Liver (tissue), 3 donors: ENCODE results near the gene GNB4.

ENCODE experiments used
- GABPA ChIP-seq, 2 donors: IDR thresholded peaks in 1 of 2; conservative IDR thresholded peaks in 1 of 2; 2 replicates each; pipeline ENCODE4 v1.6.1; 2016; ENCODE audit warnings: antibody characterized with exemption in 2 of 2, mild to moderate bottlenecking in 1 of 2, moderate library complexity in 1 of 2
- HNF4A ChIP-seq, 2 donors: conservative IDR thresholded peaks; 2 replicates each; pipeline ENCODE4 v1.6.1; 2016; ENCODE audit warnings: antibody characterized with exemption in 2 of 2, mild to moderate bottlenecking in 2 of 2
- HNF4G ChIP-seq: IDR thresholded peaks from 2 replicates; pipeline ENCODE4 v1.6.1; 2016; ENCODE audit warnings: antibody characterized with exemption
- JUND ChIP-seq, 2 donors: IDR thresholded peaks; 2 replicates each; pipeline ENCODE4 v1.6.1; 2016; ENCODE audit warnings: antibody characterized with exemption in 2 of 2
- NR2F2 ChIP-seq: IDR thresholded peaks from 2 replicates; pipeline ENCODE4 v1.6.1; 2016; ENCODE audit warnings: antibody characterized with exemption
- RAD21 ChIP-seq, 2 donors: IDR thresholded peaks; 2 replicates each; pipeline ENCODE4 v1.6.1; 2016; ENCODE audit warnings: antibody characterized with exemption in 2 of 2, mild to moderate bottlenecking in 2 of 2
- SP1 ChIP-seq: IDR thresholded peaks from 2 replicates; pipeline ENCODE4 v1.6.1; 2018; ENCODE audit warnings: antibody characterized with exemption, mild to moderate bottlenecking
- TAF1 ChIP-seq: conservative IDR thresholded peaks from 2 replicates; pipeline ENCODE4 v1.6.1; 2016; ENCODE audit warnings: antibody characterized with exemption, mild to moderate bottlenecking
- YY1 ChIP-seq: IDR thresholded peaks from 2 replicates; pipeline ENCODE4 v1.6.1; 2016; ENCODE audit warnings: antibody characterized with exemption, mild to moderate bottlenecking
- TF ChIP-seq, protein P1 (sequence below): IDR thresholded peaks from 2 replicates; pipeline ENCODE4 v1.6.1; 2016; ENCODE audit warnings: antibody characterized with exemption
- TF ChIP-seq, protein P2 (sequence below): IDR thresholded peaks from 2 replicates; pipeline ENCODE4 v1.6.1; 2016; ENCODE audit warnings: antibody characterized with exemption, mild to moderate bottlenecking
- TF ChIP-seq, protein P3 (sequence below): fragments of 150-350 bp; IDR thresholded peaks from 2 replicates; pipeline ENCODE4 v1.5.1; 2017; ENCODE audit warnings: improper control_type of control experiment, low read depth, low read length; ENCODE audit not compliant: missing input control
- TF ChIP-seq, protein P4 (sequence below): IDR thresholded peaks from 2 replicates; pipeline ENCODE4 v1.6.1; 2016; ENCODE audit warnings: antibody characterized with exemption
- TF ChIP-seq, protein P5 (sequence below): IDR thresholded peaks from 2 replicates; pipeline ENCODE4 v1.6.1; 2016; ENCODE audit warnings: antibody characterized with exemption
- donor health status: healthy.
- donor health status: healthy.

DNA sequence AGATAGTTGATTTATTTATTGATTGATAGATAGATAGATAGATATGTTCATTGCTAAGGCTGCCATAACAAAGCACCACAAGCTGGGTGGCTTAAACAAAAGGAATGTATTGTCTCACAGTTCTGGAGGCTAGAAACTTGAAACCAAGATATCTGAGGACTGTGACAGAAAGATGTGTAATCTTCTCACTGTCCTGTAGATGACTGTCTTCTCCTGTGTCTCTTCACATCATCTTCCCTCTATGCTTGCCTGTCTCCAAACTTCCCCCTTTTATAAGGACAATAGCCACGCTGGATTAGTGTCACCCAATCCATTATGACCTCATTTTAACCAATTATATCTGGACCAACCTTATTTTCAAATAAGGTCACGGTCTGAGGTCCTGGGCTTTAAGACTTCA is 40.9 kb downstream of the GNB4 start:
- TF ChIP-seq, protein P1, sequence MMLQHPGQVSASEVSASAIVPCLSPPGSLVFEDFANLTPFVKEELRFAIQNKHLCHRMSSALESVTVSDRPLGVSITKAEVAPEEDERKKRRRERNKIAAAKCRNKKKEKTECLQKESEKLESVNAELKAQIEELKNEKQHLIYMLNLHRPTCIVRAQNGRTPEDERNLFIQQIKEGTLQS = no peak
- TF ChIP-seq, protein P2, sequence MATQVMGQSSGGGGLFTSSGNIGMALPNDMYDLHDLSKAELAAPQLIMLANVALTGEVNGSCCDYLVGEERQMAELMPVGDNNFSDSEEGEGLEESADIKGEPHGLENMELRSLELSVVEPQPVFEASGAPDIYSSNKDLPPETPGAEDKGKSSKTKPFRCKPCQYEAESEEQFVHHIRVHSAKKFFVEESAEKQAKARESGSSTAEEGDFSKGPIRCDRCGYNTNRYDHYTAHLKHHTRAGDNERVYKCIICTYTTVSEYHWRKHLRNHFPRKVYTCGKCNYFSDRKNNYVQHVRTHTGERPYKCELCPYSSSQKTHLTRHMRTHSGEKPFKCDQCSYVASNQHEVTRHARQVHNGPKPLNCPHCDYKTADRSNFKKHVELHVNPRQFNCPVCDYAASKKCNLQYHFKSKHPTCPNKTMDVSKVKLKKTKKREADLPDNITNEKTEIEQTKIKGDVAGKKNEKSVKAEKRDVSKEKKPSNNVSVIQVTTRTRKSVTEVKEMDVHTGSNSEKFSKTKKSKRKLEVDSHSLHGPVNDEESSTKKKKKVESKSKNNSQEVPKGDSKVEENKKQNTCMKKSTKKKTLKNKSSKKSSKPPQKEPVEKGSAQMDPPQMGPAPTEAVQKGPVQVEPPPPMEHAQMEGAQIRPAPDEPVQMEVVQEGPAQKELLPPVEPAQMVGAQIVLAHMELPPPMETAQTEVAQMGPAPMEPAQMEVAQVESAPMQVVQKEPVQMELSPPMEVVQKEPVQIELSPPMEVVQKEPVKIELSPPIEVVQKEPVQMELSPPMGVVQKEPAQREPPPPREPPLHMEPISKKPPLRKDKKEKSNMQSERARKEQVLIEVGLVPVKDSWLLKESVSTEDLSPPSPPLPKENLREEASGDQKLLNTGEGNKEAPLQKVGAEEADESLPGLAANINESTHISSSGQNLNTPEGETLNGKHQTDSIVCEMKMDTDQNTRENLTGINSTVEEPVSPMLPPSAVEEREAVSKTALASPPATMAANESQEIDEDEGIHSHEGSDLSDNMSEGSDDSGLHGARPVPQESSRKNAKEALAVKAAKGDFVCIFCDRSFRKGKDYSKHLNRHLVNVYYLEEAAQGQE = no peak
- TF ChIP-seq, protein P3, sequence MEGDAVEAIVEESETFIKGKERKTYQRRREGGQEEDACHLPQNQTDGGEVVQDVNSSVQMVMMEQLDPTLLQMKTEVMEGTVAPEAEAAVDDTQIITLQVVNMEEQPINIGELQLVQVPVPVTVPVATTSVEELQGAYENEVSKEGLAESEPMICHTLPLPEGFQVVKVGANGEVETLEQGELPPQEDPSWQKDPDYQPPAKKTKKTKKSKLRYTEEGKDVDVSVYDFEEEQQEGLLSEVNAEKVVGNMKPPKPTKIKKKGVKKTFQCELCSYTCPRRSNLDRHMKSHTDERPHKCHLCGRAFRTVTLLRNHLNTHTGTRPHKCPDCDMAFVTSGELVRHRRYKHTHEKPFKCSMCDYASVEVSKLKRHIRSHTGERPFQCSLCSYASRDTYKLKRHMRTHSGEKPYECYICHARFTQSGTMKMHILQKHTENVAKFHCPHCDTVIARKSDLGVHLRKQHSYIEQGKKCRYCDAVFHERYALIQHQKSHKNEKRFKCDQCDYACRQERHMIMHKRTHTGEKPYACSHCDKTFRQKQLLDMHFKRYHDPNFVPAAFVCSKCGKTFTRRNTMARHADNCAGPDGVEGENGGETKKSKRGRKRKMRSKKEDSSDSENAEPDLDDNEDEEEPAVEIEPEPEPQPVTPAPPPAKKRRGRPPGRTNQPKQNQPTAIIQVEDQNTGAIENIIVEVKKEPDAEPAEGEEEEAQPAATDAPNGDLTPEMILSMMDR = no peak
- TF ChIP-seq SP1 (no peak), GABPA (IDR thresholded peaks at IDR 0.05 in 1 of 2, conservative IDR thresholded peaks at IDR 0.05 in 1 of 2) (no peak), HNF4G (no peak), HNF4A (conservative IDR thresholded peaks at IDR 0.05) (no peak), RAD21 (IDR thresholded peaks at IDR 0.05) (no peak), JUND (IDR thresholded peaks at IDR 0.05) (no peak), TAF1 (no peak), YY1 (no peak), NR2F2 (no peak)
- TF ChIP-seq, protein P4, sequence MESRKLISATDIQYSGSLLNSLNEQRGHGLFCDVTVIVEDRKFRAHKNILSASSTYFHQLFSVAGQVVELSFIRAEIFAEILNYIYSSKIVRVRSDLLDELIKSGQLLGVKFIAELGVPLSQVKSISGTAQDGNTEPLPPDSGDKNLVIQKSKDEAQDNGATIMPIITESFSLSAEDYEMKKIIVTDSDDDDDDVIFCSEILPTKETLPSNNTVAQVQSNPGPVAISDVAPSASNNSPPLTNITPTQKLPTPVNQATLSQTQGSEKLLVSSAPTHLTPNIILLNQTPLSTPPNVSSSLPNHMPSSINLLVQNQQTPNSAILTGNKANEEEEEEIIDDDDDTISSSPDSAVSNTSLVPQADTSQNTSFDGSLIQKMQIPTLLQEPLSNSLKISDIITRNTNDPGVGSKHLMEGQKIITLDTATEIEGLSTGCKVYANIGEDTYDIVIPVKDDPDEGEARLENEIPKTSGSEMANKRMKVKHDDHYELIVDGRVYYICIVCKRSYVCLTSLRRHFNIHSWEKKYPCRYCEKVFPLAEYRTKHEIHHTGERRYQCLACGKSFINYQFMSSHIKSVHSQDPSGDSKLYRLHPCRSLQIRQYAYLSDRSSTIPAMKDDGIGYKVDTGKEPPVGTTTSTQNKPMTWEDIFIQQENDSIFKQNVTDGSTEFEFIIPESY = no peak
- TF ChIP-seq, protein P5, sequence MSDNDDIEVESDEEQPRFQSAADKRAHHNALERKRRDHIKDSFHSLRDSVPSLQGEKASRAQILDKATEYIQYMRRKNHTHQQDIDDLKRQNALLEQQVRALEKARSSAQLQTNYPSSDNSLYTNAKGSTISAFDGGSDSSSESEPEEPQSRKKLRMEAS = no peak
